Endothelial cell of umbilical vein (primary cell): ENCODE data around the gene NTRK2. TPM values are rescaled to one million over a fixed set of nuclear protein-coding genes. Genes with fewer than 3 reads are reported as not detected.

ENCODE experiments used
- BruUV-seq: library from RNA; stranded (reverse); fragments of 400-500 nt; replicated peaks from 2 replicates; lab custom pipeline; 2021; lab: Mats Ljungman, UMichigan
- CTCF ChIA-PET: fragments of 300-600, 350-600 bp; sonication (Branson Sonifier 250); formaldehyde crosslinking; loops from one replicate; lab custom pipeline; 2021; ENCODE audit warnings: antibody characterized with exemption, inconsistent platforms; lab: Charles Lee
- POLR2A ChIA-PET: fragments of 300-600, 350-600 bp; sonication (Branson Sonifier 250); formaldehyde crosslinking; loops from one replicate; lab custom pipeline; 2021; ENCODE audit warnings: antibody characterized with exemption, inconsistent platforms; lab: Charles Lee
- DNase-seq: peaks from one replicate; pipeline ENCODE4 v3.0.0-alpha.2; 2011; ENCODE audit warnings: low read depth, low spot score
- FAIRE-seq: peaks from 2 replicates; lab custom pipeline; 2011; peaks lifted over from hg19 to GRCh38; lab: Jason Lieb, UNC
- H2AFZ ChIP-seq: 2 replicates; pipeline ENCODE4 v1.6.0; 2012; ENCODE audit warnings: low read depth, low read length, control low read depth, inconsistent platforms
- H3K27ac ChIP-seq: 2 replicates; pipeline ENCODE4 v1.5.1; 2011; ENCODE audit warnings: low read depth, mild to moderate bottlenecking, control low read depth, low read length, moderate library complexity; ENCODE audit not compliant: insufficient read depth
- H3K27me3 ChIP-seq, 2 experiments: 2 replicates each; pipeline versions ENCODE4 v1.6.0 to v1.6.1; 2011; ENCODE audit warnings: low read length in 2 of 2, mixed read lengths in 1 of 2; ENCODE audit not compliant: control insufficient read depth in 2 of 2, insufficient read depth in 2 of 2
- H3K36me3 ChIP-seq, 2 experiments: 2 replicates in 1 of 2; 3 replicates in 1 of 2; pipeline ENCODE4 v1.5.1; 2011; ENCODE audit warnings: low read length in 2 of 2, mild to moderate bottlenecking in 1 of 2, moderate library complexity in 1 of 2; ENCODE audit not compliant: control insufficient read depth in 2 of 2, insufficient read depth in 2 of 2; ENCODE audit errors: extremely low read depth in 1 of 2
- H3K4me1 ChIP-seq: 3 replicates; pipeline ENCODE4 v1.5.1; 2011; ENCODE audit warnings: mild to moderate bottlenecking, low read length; ENCODE audit not compliant: control insufficient read depth, insufficient read depth; ENCODE audit errors: extremely low read depth
- H3K4me2 ChIP-seq: 2 replicates; pipeline ENCODE4 v1.6.1; 2011; ENCODE audit warnings: low read length, control low read depth, mixed read lengths; ENCODE audit not compliant: insufficient read depth
- H3K4me3 ChIP-seq, 3 experiments: fragments of 200-600 bp in 1 of 3; sonication (generic), shearing (Covaris generic) in 1 of 3; replicated peaks in 1 of 3; 2 replicates each; pipeline ENCODE4 v1.5.1; 2011 to 2016; ENCODE audit warnings: control low read depth in 3 of 3, low read length in 3 of 3, mild to moderate bottlenecking in 2 of 3, inconsistent platforms in 1 of 3, low read depth in 1 of 3, moderate library complexity in 1 of 3; ENCODE audit not compliant: insufficient read depth in 1 of 3
- H3K79me2 ChIP-seq: 2 replicates; pipeline ENCODE4 v1.6.0; 2012; ENCODE audit warnings: low read length, inconsistent platforms; ENCODE audit not compliant: control insufficient read depth, insufficient read depth
- H3K9ac ChIP-seq: replicated peaks from 2 replicates; pipeline ENCODE3; 2011; ENCODE audit warnings: low read length, control low read depth; ENCODE audit not compliant: insufficient read depth; ENCODE audit errors: extremely low read depth
- H3K9me1 ChIP-seq: replicated peaks from 3 replicates; pipeline ENCODE4 v1.6.0; 2011; ENCODE audit warnings: mild to moderate bottlenecking, low read length; ENCODE audit not compliant: control insufficient read depth, insufficient read depth; ENCODE audit errors: extremely low read depth
- H3K9me3 ChIP-seq: replicated peaks from 2 replicates; pipeline ENCODE4 v1.5.1; 2012; ENCODE audit warnings: low read length, inconsistent platforms; ENCODE audit not compliant: control insufficient read depth, insufficient read depth
- H4K20me1 ChIP-seq: replicated peaks from 2 replicates; pipeline ENCODE3; 2011; ENCODE audit warnings: mild to moderate bottlenecking, low read length; ENCODE audit not compliant: control insufficient read depth, insufficient read depth; ENCODE audit errors: extremely low read depth
- EZH2 ChIP-seq: IDR thresholded peaks from 2 replicates; pipeline ENCODE4 v1.6.1; 2012; ENCODE audit warnings: borderline replicate concordance, low read depth, mild to moderate bottlenecking, moderate library complexity, low read length, inconsistent platforms; ENCODE audit not compliant: severe bottlenecking
- FOS ChIP-seq: IDR thresholded peaks from 2 replicates; pipeline ENCODE4 v1.6.1; 2011; ENCODE audit warnings: mild to moderate bottlenecking, low read length, moderate library complexity, borderline replicate concordance; ENCODE audit not compliant: insufficient read depth
- GATA2 ChIP-seq: IDR thresholded peaks from 2 replicates; pipeline ENCODE4 v1.7.0; 2011; ENCODE audit warnings: low read depth, mild to moderate bottlenecking, moderate library complexity, mixed read lengths, low read length; ENCODE audit not compliant: insufficient read length, insufficient read depth
- JUN ChIP-seq: IDR thresholded peaks from 2 replicates; pipeline ENCODE4 v1.6.1; 2011; ENCODE audit warnings: borderline replicate concordance, low read depth; ENCODE audit not compliant: insufficient read length, insufficient read depth
- MYC ChIP-seq: IDR thresholded peaks from one replicate; pipeline ENCODE4 v1.6.1; 2011; ENCODE audit warnings: mild to moderate bottlenecking, low read depth, low read length
- POLR2A ChIP-seq: IDR thresholded peaks from 2 replicates; pipeline ENCODE4 v1.6.1; 2012; ENCODE audit warnings: low read depth, mild to moderate bottlenecking, control low read depth, low read length
- POLR2AphosphoS5 ChIP-seq: IDR thresholded peaks from 2 replicates; pipeline ENCODE4 v1.6.1; 2012; ENCODE audit warnings: low read depth, mild to moderate bottlenecking, control low read depth, low read length, moderate library complexity; ENCODE audit not compliant: insufficient read depth
- dilution Hi-C: fragments of 300-500 bp; cut with MboI; formaldehyde crosslinking; loops from one replicate; pipeline ENCODE4 v1.15.0; 2019; ENCODE audit warnings: low sequenced_read_pairs; ENCODE audit not compliant: extremely low pct_ligation_motif_present
- intact Hi-C: fragments of 100-400 bp; cut with micrococcal nuclease; formaldehyde crosslinking; loops from one replicate; pipeline ENCODE4 v1.10.0; 2022
- polyA plus RNA-seq, 4 experiments: library from polyadenylated mRNA; depleted of rRNA in 3 of 4; stranded (reverse) in 3 of 4; unstranded in 1 of 4; fragments of >200 nt; gene quantifications; 2 replicates each; pipeline versions ENCODE4 v1.2.1 to v1.2.3, GENCODE V29; 2011 to 2012; ENCODE audit warnings: missing spikeins in 1 of 4
- total RNA-seq: library from RNA; stranded (reverse); gene quantifications from 2 replicates; pipeline ENCODE4 v1.2.3, GENCODE V29; 2021
- TF ChIP-seq, protein P1 (sequence below): IDR thresholded peaks from 2 replicates; pipeline ENCODE4 v1.6.1; 2011; ENCODE audit not compliant: insufficient read depth, insufficient read length
- TF ChIP-seq, protein P2 (sequence below), 2 donors: IDR thresholded peaks; 1 replicate in 1 of 2; 2 replicates in 1 of 2; pipeline ENCODE4 v1.5.1; 2011; ENCODE audit warnings: low read length in 2 of 2, mild to moderate bottlenecking in 2 of 2, moderate library complexity in 2 of 2, control low read depth in 1 of 2, inconsistent platforms in 1 of 2, low read depth in 1 of 2; ENCODE audit not compliant: insufficient read depth in 1 of 2; ENCODE audit errors: extremely low read depth in 1 of 2

NTRK2 gene
- total and polyA plus RNA-seq, 2 donors (not counting 3 experiments of a cell fraction or from before 2014, with no cell fraction given): 0.01 to 0.13 TPM

DNA sequence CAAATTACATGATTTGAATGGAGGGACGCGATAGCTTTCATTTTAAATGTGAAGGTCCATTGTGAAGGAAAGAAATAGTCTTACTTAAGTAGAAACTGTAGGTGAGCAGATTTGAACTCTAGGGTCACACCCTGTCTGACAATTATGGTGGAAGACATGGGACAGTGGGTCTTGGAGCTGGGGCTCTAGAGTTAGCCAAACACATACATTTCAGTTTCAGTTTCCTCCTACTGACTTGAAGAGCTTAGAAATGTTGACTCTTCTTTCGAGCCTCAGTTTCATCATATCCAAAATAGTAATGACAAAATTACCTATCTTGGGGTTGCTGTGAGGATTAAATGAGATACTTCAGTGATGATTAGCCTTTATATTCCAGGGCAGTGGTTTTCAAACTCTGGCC is 314.2 kb downstream of the NTRK2 start:
- TF ChIP-seq FOS (no peak), MYC (no peak), POLR2AphosphoS5 (no peak), EZH2 (no peak)
- DNase-seq (no peak), FAIRE-seq (no peak)
- ChIA-PET POLR2A (no interaction called here), CTCF (no interaction called here)
- Histone ChIP-seq H3K9me3 (no peaks in the 10 kb centered on the region), H3K4me3 (no peak overlapping the region), H4K20me1 (no peaks in the 10 kb centered on the region), H2AFZ (no peak overlapping the region), H3K27me3 (no peaks in the 10 kb centered on the region), H3K27ac (no peak overlapping the region), H3K4me1 (no peaks in the 10 kb centered on the region), H3K79me2 (no peaks in the 10 kb centered on the region), H3K9ac (no peak overlapping the region), H3K4me2 (no peak overlapping the region), H3K9me1 (no peaks in the 10 kb centered on the region), H3K36me3 (no peaks in the 10 kb centered on the region)
- intact Hi-C loops: no loop called here
- no TSS peak for BruUV-seq
- dilution Hi-C loops: no loop called here

DNA sequence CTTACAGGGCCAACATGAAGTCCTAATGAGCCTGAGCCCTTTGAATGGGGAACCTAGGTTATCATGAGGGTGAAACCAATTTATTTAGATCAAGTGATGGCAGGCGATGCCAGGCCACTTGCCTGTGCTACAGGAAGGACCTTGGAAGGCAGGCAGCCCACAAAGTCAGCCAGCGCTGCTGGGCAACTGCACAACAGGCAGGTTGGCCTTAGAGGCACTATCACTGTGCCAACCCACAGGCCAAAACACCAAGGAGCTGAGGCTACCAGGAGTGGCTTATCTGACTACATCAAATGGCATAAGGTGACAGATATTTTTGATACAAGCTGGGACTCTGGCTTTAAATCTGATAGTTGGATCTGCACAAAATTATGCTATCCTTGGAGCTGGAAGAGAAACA is 319.1 kb downstream of the NTRK2 start:
- H3K79me2 ChIP-seq: no peaks in the 10 kb centered on the region
- H3K4me3 ChIP-seq: no peak overlapping the region
- no peaks in the 10 kb centered on the region for H3K9me1 ChIP-seq
- H3K4me2 ChIP-seq: no peak overlapping the region
- no peaks in the 10 kb centered on the region for H3K27me3 ChIP-seq
- no peaks in the 10 kb centered on the region for H4K20me1 ChIP-seq
- no peak overlapping the region for H3K9ac ChIP-seq
- no peak for DNase-seq
- TF ChIP-seq JUN (no peak), POLR2A (no peak), GATA2 (no peak), EZH2 (no peak), POLR2AphosphoS5 (no peak), FOS (no peak), MYC (no peak)
- TF ChIP-seq, protein P1, sequence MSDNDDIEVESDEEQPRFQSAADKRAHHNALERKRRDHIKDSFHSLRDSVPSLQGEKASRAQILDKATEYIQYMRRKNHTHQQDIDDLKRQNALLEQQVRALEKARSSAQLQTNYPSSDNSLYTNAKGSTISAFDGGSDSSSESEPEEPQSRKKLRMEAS: no peak
- TF ChIP-seq, protein P2, sequence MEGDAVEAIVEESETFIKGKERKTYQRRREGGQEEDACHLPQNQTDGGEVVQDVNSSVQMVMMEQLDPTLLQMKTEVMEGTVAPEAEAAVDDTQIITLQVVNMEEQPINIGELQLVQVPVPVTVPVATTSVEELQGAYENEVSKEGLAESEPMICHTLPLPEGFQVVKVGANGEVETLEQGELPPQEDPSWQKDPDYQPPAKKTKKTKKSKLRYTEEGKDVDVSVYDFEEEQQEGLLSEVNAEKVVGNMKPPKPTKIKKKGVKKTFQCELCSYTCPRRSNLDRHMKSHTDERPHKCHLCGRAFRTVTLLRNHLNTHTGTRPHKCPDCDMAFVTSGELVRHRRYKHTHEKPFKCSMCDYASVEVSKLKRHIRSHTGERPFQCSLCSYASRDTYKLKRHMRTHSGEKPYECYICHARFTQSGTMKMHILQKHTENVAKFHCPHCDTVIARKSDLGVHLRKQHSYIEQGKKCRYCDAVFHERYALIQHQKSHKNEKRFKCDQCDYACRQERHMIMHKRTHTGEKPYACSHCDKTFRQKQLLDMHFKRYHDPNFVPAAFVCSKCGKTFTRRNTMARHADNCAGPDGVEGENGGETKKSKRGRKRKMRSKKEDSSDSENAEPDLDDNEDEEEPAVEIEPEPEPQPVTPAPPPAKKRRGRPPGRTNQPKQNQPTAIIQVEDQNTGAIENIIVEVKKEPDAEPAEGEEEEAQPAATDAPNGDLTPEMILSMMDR (IDR thresholded peaks at IDR 0.05; ENCODE audit: extremely low read depth in 1 of 2, insufficient read depth in 1 of 2, low read depth in 1 of 2, low read length in 2 of 2): no peak
- no peaks in the 10 kb centered on the region for H3K36me3 ChIP-seq
- CTCF ChIA-PET: no interaction called here
- H3K27ac ChIP-seq: no peak overlapping the region
- FAIRE-seq: no peak
- no peaks in the 10 kb centered on the region for H3K9me3 ChIP-seq
- no peaks in the 10 kb centered on the region for H3K4me1 ChIP-seq
- intact Hi-C loops: no loop called here
- H2AFZ ChIP-seq: no peak overlapping the region
- no TSS peak for BruUV-seq
- dilution Hi-C loops: no loop called here
- POLR2A ChIA-PET: no interaction called here
